ENCODE results near the gene AFAP1L2.

Gene AFAP1L2

DNA sequence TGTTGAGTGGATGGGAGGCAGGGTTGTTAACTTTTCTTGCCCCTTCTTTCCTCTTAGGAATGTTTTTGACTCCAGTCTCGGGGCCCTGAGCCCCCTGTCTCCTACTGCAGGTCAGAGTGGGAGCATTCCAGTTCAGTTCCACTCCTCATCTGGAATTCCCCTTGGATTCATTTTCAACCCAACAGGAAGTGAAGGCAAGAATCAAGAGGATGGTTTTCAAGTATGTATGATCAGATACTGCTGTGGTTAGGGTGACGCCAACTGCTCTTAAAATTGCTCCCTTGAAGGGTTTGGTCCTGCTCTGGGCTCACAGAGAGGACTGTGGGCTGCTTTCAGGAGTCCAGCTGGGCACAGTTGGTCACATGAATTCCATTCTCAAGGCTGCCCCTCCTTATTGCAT, 143.2 kb downstream of the AFAP1L2 start:
- no peaks in the 10 kb centered on the region for H4K20me1 ChIP-seq (ENCODE audit: insufficient read depth, low read length, poor library complexity, severe bottlenecking)
- no peak for TF ChIP-seq EZH2phosphoT487 (IDR thresholded peaks at IDR 0.05; ENCODE audit: borderline replicate concordance)
- TF ChIP-seq, protein P1, sequence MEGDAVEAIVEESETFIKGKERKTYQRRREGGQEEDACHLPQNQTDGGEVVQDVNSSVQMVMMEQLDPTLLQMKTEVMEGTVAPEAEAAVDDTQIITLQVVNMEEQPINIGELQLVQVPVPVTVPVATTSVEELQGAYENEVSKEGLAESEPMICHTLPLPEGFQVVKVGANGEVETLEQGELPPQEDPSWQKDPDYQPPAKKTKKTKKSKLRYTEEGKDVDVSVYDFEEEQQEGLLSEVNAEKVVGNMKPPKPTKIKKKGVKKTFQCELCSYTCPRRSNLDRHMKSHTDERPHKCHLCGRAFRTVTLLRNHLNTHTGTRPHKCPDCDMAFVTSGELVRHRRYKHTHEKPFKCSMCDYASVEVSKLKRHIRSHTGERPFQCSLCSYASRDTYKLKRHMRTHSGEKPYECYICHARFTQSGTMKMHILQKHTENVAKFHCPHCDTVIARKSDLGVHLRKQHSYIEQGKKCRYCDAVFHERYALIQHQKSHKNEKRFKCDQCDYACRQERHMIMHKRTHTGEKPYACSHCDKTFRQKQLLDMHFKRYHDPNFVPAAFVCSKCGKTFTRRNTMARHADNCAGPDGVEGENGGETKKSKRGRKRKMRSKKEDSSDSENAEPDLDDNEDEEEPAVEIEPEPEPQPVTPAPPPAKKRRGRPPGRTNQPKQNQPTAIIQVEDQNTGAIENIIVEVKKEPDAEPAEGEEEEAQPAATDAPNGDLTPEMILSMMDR (conservative IDR thresholded peaks at IDR 0.05; ENCODE audit: low read length), result no peak
- H3K9me2 ChIP-seq (replicated peaks; ENCODE audit: low read depth, low read length), result no peaks in the 10 kb centered on the region

DNA sequence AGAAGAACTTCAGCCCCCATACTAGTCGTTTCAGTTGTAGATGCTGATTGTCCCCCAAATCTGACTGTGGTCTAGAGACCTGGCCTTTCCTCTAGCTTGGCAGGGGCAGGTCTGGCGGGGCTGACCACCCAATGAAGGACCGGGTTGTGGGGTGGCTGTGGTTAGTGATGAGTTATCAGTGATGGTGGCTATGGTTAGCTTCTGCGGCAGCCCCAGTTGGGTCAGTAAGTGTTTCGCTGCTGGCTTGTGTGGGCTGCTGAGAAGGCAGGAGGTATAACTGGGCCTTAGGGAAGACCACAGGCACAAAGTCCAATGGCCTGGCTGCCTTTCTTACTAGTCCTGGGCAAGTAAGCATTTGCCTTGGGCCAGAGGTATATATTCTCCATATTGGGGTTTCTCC, 143.9 kb downstream of the AFAP1L2 start:
- no peak overlapping the region for H3K4me3 ChIP-seq (ENCODE audit: low read length, poor library complexity, severe bottlenecking)
- H4K20me1 ChIP-seq (ENCODE audit: insufficient read depth, low read length, poor library complexity, severe bottlenecking), result no peaks in the 10 kb centered on the region
- no peak overlapping the region for H3K9ac ChIP-seq (ENCODE audit: low read depth, low read length, poor library complexity, severe bottlenecking)
- no peaks in the 10 kb centered on the region for H3K9me3 ChIP-seq (ENCODE audit: insufficient read depth, low read depth, low read length)
- no peaks in the 10 kb centered on the region for H3K27me3 ChIP-seq (ENCODE audit: insufficient read depth, low read length, poor library complexity, severe bottlenecking)
- H3K36me3 ChIP-seq (ENCODE audit: insufficient read depth, low read length), result no peaks in the 10 kb centered on the region
- H3K4me1 ChIP-seq (ENCODE audit: insufficient read depth, low read length, poor library complexity, severe bottlenecking), result peaks cover 43% of the 10 kb centered on the region
- no peaks in the 10 kb centered on the region for H3K9me2 ChIP-seq (replicated peaks; ENCODE audit: low read depth, low read length)
- TF ChIP-seq, protein P1 (conservative IDR thresholded peaks at IDR 0.05; ENCODE audit: low read length), result no peak
- no peak for TF ChIP-seq EZH2phosphoT487 (IDR thresholded peaks at IDR 0.05; ENCODE audit: borderline replicate concordance)
- peaks cover 5% of the 10 kb centered on the region; the same call in 1 of the 2 replicates for H3F3A ChIP-seq (ENCODE audit: low read depth)
- no peaks in the 10 kb centered on the region for H3K79me2 ChIP-seq (ENCODE audit: insufficient read depth, low read length)
- H2AFZ ChIP-seq (ENCODE audit: low read length), result no peak overlapping the region
- H3K4me2 ChIP-seq (ENCODE audit: low read depth, low read length, poor library complexity, severe bottlenecking), result no peak overlapping the region

More for the DNA sequence above, 143.2 kb downstream of the AFAP1L2 start:
- H3K9ac ChIP-seq (ENCODE audit: low read depth, low read length, poor library complexity, severe bottlenecking), result no peak overlapping the region
- no peak overlapping the region for H3K4me3 ChIP-seq (ENCODE audit: low read length, poor library complexity, severe bottlenecking)
- H3F3A ChIP-seq (ENCODE audit: low read depth), result peaks cover 5% of the 10 kb centered on the region; the same call in 1 of the 2 replicates
- H2AFZ ChIP-seq (ENCODE audit: low read length), result no peak overlapping the region
- H3K79me2 ChIP-seq (ENCODE audit: insufficient read depth, low read length), result no peaks in the 10 kb centered on the region
- H3K9me3 ChIP-seq (ENCODE audit: insufficient read depth, low read depth, low read length), result no peaks in the 10 kb centered on the region
- peaks cover 43% of the 10 kb centered on the region for H3K4me1 ChIP-seq (ENCODE audit: insufficient read depth, low read length, poor library complexity, severe bottlenecking)
- H3K4me2 ChIP-seq (ENCODE audit: low read depth, low read length, poor library complexity, severe bottlenecking), result peak overlapping the region; percentile 35
- H3K27me3 ChIP-seq (ENCODE audit: insufficient read depth, low read length, poor library complexity, severe bottlenecking), result no peaks in the 10 kb centered on the region
- no peaks in the 10 kb centered on the region for H3K36me3 ChIP-seq (ENCODE audit: insufficient read depth, low read length)

DNA sequence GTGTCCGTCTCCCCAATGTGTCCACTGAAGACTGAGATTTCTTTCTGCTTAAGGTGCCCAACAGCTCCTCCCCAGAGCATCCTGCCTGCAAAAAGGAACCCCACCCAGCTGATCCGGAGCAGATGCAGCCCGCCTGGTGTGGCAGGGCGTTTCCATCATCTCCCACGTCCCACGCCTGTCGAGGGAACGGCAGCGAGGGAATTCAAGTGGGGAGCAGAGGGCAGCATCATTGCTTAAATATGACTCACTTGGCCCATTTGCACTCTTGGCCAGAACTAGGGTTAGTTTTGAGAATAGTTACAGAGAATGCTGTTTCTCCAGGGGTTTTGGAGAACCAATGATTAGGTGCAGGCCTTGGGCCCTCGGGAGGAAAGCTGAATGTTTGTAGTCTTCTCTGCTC, 144.5 kb downstream of the AFAP1L2 start:
- no peak for TF ChIP-seq EZH2phosphoT487 (IDR thresholded peaks at IDR 0.05; ENCODE audit: borderline replicate concordance)
- TF ChIP-seq, protein P1 (conservative IDR thresholded peaks at IDR 0.05; ENCODE audit: low read length), result no peak
- Histone ChIP-seq H2AFZ (ENCODE audit: low read length) (no peak overlapping the region), H3K36me3 (ENCODE audit: insufficient read depth, low read length) (no peaks in the 10 kb centered on the region)

More for the DNA sequence above, 144.5 kb downstream of the AFAP1L2 start:
- Histone ChIP-seq H3K4me2 (ENCODE audit: low read depth, low read length, poor library complexity, severe bottlenecking) (no peak overlapping the region), H3K4me3 (ENCODE audit: low read length, poor library complexity, severe bottlenecking) (no peak overlapping the region), H3F3A (ENCODE audit: low read depth) (peaks cover 5% of the 10 kb centered on the region; the same call in 1 of the 2 replicates), H3K9me3 (ENCODE audit: insufficient read depth, low read depth, low read length) (no peaks in the 10 kb centered on the region), H3K79me2 (ENCODE audit: insufficient read depth, low read length) (no peaks in the 10 kb centered on the region), H4K20me1 (ENCODE audit: insufficient read depth, low read length, poor library complexity, severe bottlenecking) (no peaks in the 10 kb centered on the region), H3K9me2 (replicated peaks; ENCODE audit: low read depth, low read length) (no peaks in the 10 kb centered on the region), H3K4me1 (ENCODE audit: insufficient read depth, low read length, poor library complexity, severe bottlenecking) (peaks cover 43% of the 10 kb centered on the region), H3K27me3 (ENCODE audit: insufficient read depth, low read length, poor library complexity, severe bottlenecking) (no peaks in the 10 kb centered on the region), H3K9ac (ENCODE audit: low read depth, low read length, poor library complexity, severe bottlenecking) (no peak overlapping the region)
